HEK293 (cell line): ENCODE measurements around the gene BTG2.

Experiments used
- BCL11B ChIP-seq: fragments of 450-650 bp; formaldehyde crosslinking; IDR thresholded peaks from 2 replicates; pipeline ENCODE4 v1.5.1; 2016; ENCODE audit warnings: low read depth, missing biosample characterization, missing genetic modification characterization
- FEZF1 ChIP-seq: fragments of 450-650 bp; formaldehyde crosslinking; IDR thresholded peaks from 2 replicates; pipeline ENCODE4 v1.5.1; 2016; ENCODE audit warnings: missing biosample characterization, missing genetic modification characterization
- GLIS2 ChIP-seq: fragments of 450-650 bp; formaldehyde crosslinking; IDR thresholded peaks from 2 replicates; pipeline ENCODE4 v1.5.1; 2016; ENCODE audit warnings: missing biosample characterization, missing genetic modification characterization
- KLF1 ChIP-seq: fragments of 450-650 bp; formaldehyde crosslinking; IDR thresholded peaks from 2 replicates; pipeline ENCODE4 v1.5.1; 2016; ENCODE audit warnings: missing biosample characterization, missing genetic modification characterization
- KLF10 ChIP-seq: fragments of 450-650 bp; IDR thresholded peaks from 2 replicates; pipeline ENCODE4 v1.5.1; 2018; ENCODE audit warnings: missing biosample characterization, mild to moderate bottlenecking, missing genetic modification characterization
- MZF1 ChIP-seq: fragments of 450-650 bp; formaldehyde crosslinking; IDR thresholded peaks from 2 replicates; pipeline ENCODE4 v1.5.1; 2017; ENCODE audit warnings: missing biosample characterization, missing genetic modification characterization, borderline replicate concordance
- SALL2 ChIP-seq: fragments of 450-650 bp; formaldehyde crosslinking; IDR thresholded peaks from 2 replicates; pipeline ENCODE4 v1.5.0; 2017; ENCODE audit warnings: missing biosample characterization, mild to moderate bottlenecking, missing genetic modification characterization, borderline replicate concordance
- YY1 ChIP-seq: fragments of 450-650 bp; formaldehyde crosslinking; IDR thresholded peaks from 2 replicates; pipeline ENCODE4 v1.5.1; 2018; ENCODE audit warnings: missing biosample characterization, missing genetic modification characterization
- YY2 ChIP-seq: fragments of 450-650 bp; formaldehyde crosslinking; IDR thresholded peaks from 2 replicates; pipeline ENCODE4 v1.5.1; 2016; ENCODE audit warnings: missing biosample characterization, missing genetic modification characterization
- ZBTB1 ChIP-seq: fragments of 450-650 bp; formaldehyde crosslinking; IDR thresholded peaks from 2 replicates; pipeline ENCODE4 v1.5.1; 2016; ENCODE audit warnings: missing biosample characterization, missing genetic modification characterization
- ZBTB21 ChIP-seq: fragments of 450-650 bp; formaldehyde crosslinking; IDR thresholded peaks from 2 replicates; pipeline ENCODE4 v1.5.1; 2017; ENCODE audit warnings: missing biosample characterization, missing genetic modification characterization
- ZEB2 ChIP-seq: fragments of 450-650 bp; formaldehyde crosslinking; IDR thresholded peaks from 2 replicates; pipeline ENCODE4 v1.5.1; 2016; ENCODE audit warnings: missing biosample characterization, missing genetic modification characterization
- ZNF133 ChIP-seq: fragments of 450-650 bp; formaldehyde crosslinking; IDR thresholded peaks from 2 replicates; pipeline ENCODE4 v1.5.1; 2016; ENCODE audit warnings: missing biosample characterization, missing genetic modification characterization
- ZNF146 ChIP-seq: fragments of 450-650 bp; formaldehyde crosslinking; IDR thresholded peaks from 2 replicates; pipeline ENCODE4 v1.5.1; 2016; ENCODE audit warnings: missing biosample characterization, missing genetic modification characterization
- ZNF292 ChIP-seq: fragments of 450-650 bp; formaldehyde crosslinking; IDR thresholded peaks from 2 replicates; pipeline ENCODE4 v1.5.1; 2016; ENCODE audit warnings: low read depth, missing biosample characterization, missing genetic modification characterization, borderline replicate concordance
- ZNF433 ChIP-seq: fragments of 450-650 bp; formaldehyde crosslinking; IDR thresholded peaks from 2 replicates; pipeline ENCODE4 v1.5.1; 2016; ENCODE audit warnings: missing biosample characterization, missing genetic modification characterization, low read depth
- ZNF48 ChIP-seq: fragments of 450-650 bp; formaldehyde crosslinking; IDR thresholded peaks from 2 replicates; pipeline ENCODE4 v1.5.1; 2016; ENCODE audit warnings: missing biosample characterization, missing genetic modification characterization
- ZNF501 ChIP-seq: fragments of 450-650 bp; formaldehyde crosslinking; IDR thresholded peaks from 2 replicates; pipeline ENCODE4 v1.5.1; 2016; ENCODE audit warnings: missing biosample characterization, missing genetic modification characterization
- ZNF521 ChIP-seq: fragments of 450-650 bp; formaldehyde crosslinking; IDR thresholded peaks from 2 replicates; pipeline ENCODE4 v1.5.1; 2017; ENCODE audit warnings: missing biosample characterization, mild to moderate bottlenecking, missing genetic modification characterization
- ZNF529 ChIP-seq: fragments of 450-650 bp; formaldehyde crosslinking; IDR thresholded peaks from 2 replicates; pipeline ENCODE4 v1.5.1; 2017; ENCODE audit warnings: missing genetic modification characterization, missing biosample characterization; ENCODE audit not compliant: insufficient replicate concordance
- ZNF549 ChIP-seq: fragments of 450-650 bp; IDR thresholded peaks from 2 replicates; pipeline ENCODE4 v1.5.1; 2018; ENCODE audit warnings: missing biosample characterization, missing genetic modification characterization, mild to moderate bottlenecking, inconsistent platforms, moderate library complexity
- ZNF561 ChIP-seq: fragments of 450-650 bp; IDR thresholded peaks from 2 replicates; pipeline ENCODE4 v1.5.1; 2018; ENCODE audit warnings: missing biosample characterization, missing genetic modification characterization, borderline replicate concordance
- ZNF626 ChIP-seq: fragments of 450-650 bp; sonication (Bioruptor Pico); formaldehyde crosslinking; IDR thresholded peaks from 2 replicates; pipeline ENCODE4 v1.5.1; 2018; ENCODE audit warnings: missing biosample characterization, missing genetic modification characterization, inconsistent platforms
- ZNF701 ChIP-seq: fragments of 450-650 bp; formaldehyde crosslinking; IDR thresholded peaks from 2 replicates; pipeline ENCODE4 v1.5.1; 2016; ENCODE audit warnings: missing biosample characterization, missing genetic modification characterization
- ZNF747 ChIP-seq: fragments of 450-650 bp; formaldehyde crosslinking; IDR thresholded peaks from 2 replicates; pipeline ENCODE4 v1.5.1; 2016; ENCODE audit warnings: missing biosample characterization, missing genetic modification characterization
- ZNF76 ChIP-seq: fragments of 450-650 bp; formaldehyde crosslinking; IDR thresholded peaks from 2 replicates; pipeline ENCODE4; 2016; ENCODE audit warnings: low read depth, missing biosample characterization, missing genetic modification characterization, borderline replicate concordance
- ZXDB ChIP-seq: fragments of 450-650 bp; formaldehyde crosslinking; IDR thresholded peaks from 2 replicates; pipeline ENCODE4 v1.5.1; 2016; ENCODE audit warnings: missing biosample characterization, missing genetic modification characterization
- TF ChIP-seq, protein P1 (sequence below): fragments of 450-650 bp; formaldehyde crosslinking; IDR thresholded peaks from 2 replicates; pipeline ENCODE4 v1.5.1; 2016; ENCODE audit warnings: missing biosample characterization, missing genetic modification characterization
- TF ChIP-seq, protein P2 (sequence below): fragments of 450-650 bp; formaldehyde crosslinking; IDR thresholded peaks from 2 replicates; pipeline ENCODE4 v1.5.1; 2016; ENCODE audit warnings: missing biosample characterization, missing genetic modification characterization, low read depth
- TF ChIP-seq, protein P3 (sequence below): fragments of 450-650 bp; formaldehyde crosslinking; IDR thresholded peaks from 2 replicates; pipeline ENCODE4 v1.5.1; 2016; ENCODE audit warnings: missing biosample characterization, missing genetic modification characterization
- TF ChIP-seq, protein P4 (sequence below): fragments of 450-650 bp; formaldehyde crosslinking; IDR thresholded peaks from 2 replicates; pipeline ENCODE4 v1.5.1; 2016; ENCODE audit warnings: missing biosample characterization, missing genetic modification characterization

Gene BTG2

DNA sequence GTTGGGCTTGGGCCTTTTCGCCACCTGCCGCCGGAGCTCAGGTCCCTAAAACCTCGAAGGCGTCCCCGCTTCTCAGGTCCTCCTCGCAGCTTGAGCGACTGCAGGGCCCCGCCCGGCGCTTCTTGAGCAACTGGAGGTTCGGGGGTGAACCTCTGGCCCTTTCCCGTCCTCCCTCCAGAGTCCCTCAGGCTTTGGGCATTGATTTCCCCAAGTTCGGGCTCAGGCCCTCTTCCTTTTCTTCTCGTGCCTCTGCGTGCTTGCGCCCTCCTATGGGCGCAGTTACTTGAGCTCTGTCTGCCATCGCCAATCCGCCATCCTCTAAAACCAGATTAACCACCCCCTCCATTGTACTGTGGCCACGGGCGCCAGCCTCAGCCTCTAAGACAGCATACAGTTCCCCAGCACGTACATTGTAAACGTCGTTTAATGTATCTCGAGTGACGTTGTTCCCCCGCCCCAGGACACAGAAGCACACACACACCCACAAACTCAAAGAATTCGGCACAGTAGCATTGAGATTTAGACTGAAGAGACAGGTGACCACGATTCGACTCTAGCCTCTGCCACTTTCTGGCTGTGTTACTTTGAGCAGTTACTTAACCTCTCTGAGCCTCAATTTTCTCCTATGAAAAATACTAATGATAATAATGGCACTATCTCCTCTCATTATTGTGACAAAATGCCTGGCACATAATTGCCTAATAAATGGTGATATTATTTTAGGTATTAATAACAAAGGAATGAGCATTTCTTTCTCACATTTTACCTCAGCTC, 22.6 kb downstream of the BTG2 start (continued):
- TF ChIP-seq ZBTB1 (tag by site-specific recombination) (no peak), ZNF76 (tag by site-specific recombination) (0 out of 2 replicates have a peak, but pooled peaks have one; percentile 47), KLF10 (0 out of 2 replicates have a peak, but pooled peaks have one; percentile 11), MZF1 (tag by site-specific recombination) (peak; percentile 34; the same call in 1 of the 2 replicates), ZBTB21 (tag by site-specific recombination) (peak; percentile 49), ZEB2 (tag by site-specific recombination) (peak; percentile 75), ZNF433 (tag by site-specific recombination) (no peak), YY2 (tag by site-specific recombination) (peak; percentile 87), ZNF549 (tag by site-specific recombination) (no peak), ZNF48 (tag by site-specific recombination) (no peak), ZNF561 (tag by site-specific recombination) (peak; percentile 74), ZNF521 (tag by site-specific recombination) (no peak), ZNF747 (tag by site-specific recombination) (no peak), ZNF292 (tag by site-specific recombination) (no peak), KLF1 (tag by site-specific recombination) (no peak), ZNF501 (tag by site-specific recombination) (peak; percentile 83), YY1 (peak; percentile 83), ZNF529 (tag by site-specific recombination) (no peak), GLIS2 (tag by site-specific recombination) (no peak), ZNF701 (tag by site-specific recombination) (no peak), FEZF1 (peak; percentile 47), ZNF133 (tag by site-specific recombination) (no peak), ZNF146 (tag by site-specific recombination) (no peak), BCL11B (tag by site-specific recombination) (peak; percentile 52; the same call in 1 of the 2 replicates), ZNF626 (no peak), ZXDB (tag by site-specific recombination) (peak; percentile 59), SALL2 (tag by site-specific recombination) (no peak)
- TF ChIP-seq, protein P1, sequence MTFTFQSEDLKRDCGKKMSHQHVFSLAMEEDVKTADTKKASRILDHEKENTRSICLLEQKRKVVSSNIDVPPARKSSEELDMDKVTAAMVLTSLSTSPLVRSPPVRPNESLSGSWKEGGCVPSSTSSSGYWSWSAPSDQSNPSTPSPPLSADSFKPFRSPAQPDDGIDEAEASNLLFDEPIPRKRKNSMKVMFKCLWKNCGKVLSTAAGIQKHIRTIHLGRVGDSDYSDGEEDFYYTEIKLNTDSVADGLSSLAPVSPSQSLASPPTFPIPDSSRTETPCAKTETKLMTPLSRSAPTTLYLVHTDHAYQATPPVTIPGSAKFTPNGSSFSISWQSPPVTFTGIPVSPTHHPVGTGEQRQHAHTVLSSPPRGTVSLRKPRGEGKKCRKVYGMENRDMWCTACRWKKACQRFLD: no peak
- TF ChIP-seq, protein P2, sequence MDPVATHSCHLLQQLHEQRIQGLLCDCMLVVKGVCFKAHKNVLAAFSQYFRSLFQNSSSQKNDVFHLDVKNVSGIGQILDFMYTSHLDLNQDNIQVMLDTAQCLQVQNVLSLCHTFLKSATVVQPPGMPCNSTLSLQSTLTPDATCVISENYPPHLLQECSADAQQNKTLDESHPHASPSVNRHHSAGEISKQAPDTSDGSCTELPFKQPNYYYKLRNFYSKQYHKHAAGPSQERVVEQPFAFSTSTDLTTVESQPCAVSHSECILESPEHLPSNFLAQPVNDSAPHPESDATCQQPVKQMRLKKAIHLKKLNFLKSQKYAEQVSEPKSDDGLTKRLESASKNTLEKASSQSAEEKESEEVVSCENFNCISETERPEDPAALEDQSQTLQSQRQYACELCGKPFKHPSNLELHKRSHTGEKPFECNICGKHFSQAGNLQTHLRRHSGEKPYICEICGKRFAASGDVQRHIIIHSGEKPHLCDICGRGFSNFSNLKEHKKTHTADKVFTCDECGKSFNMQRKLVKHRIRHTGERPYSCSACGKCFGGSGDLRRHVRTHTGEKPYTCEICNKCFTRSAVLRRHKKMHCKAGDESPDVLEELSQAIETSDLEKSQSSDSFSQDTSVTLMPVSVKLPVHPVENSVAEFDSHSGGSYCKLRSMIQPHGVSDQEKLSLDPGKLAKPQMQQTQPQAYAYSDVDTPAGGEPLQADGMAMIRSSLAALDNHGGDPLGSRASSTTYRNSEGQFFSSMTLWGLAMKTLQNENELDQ (tag by site-specific recombination): no peak
- TF ChIP-seq, protein P3, sequence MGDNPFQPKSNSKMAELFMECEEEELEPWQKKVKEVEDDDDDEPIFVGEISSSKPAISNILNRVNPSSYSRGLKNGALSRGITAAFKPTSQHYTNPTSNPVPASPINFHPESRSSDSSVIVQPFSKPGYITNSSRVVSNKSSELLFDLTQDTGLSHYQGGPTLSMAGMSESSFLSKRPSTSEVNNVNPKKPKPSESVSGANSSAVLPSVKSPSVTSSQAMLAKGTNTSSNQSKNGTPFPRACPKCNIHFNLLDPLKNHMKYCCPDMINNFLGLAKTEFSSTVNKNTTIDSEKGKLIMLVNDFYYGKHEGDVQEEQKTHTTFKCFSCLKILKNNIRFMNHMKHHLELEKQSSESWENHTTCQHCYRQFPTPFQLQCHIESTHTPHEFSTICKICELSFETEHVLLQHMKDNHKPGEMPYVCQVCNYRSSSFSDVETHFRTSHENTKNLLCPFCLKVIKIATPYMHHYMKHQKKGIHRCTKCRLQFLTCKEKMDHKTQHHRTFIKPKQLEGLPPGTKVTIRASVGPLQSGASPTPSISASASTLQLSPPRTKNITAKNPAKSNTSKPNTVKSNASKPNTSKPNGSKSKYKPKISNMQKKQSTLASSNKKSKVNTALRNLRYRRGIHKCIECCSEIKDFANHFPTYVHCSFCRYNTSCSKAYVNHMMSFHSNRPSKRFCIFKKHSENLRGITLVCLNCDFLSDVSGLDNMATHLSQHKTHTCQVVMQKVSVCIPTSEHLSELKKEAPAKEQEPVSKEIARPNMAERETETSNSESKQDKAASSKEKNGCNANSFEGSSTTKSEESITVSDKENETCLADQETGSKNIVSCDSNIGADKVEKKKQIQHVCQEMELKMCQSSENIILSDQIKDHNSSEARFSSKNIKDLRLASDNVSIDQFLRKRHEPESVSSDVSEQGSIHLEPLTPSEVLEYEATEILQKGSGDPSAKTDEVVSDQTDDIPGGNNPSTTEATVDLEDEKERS (tag by site-specific recombination): 0 out of 2 replicates have a peak, but pooled peaks have one; percentile 6
- TF ChIP-seq, protein P4, sequence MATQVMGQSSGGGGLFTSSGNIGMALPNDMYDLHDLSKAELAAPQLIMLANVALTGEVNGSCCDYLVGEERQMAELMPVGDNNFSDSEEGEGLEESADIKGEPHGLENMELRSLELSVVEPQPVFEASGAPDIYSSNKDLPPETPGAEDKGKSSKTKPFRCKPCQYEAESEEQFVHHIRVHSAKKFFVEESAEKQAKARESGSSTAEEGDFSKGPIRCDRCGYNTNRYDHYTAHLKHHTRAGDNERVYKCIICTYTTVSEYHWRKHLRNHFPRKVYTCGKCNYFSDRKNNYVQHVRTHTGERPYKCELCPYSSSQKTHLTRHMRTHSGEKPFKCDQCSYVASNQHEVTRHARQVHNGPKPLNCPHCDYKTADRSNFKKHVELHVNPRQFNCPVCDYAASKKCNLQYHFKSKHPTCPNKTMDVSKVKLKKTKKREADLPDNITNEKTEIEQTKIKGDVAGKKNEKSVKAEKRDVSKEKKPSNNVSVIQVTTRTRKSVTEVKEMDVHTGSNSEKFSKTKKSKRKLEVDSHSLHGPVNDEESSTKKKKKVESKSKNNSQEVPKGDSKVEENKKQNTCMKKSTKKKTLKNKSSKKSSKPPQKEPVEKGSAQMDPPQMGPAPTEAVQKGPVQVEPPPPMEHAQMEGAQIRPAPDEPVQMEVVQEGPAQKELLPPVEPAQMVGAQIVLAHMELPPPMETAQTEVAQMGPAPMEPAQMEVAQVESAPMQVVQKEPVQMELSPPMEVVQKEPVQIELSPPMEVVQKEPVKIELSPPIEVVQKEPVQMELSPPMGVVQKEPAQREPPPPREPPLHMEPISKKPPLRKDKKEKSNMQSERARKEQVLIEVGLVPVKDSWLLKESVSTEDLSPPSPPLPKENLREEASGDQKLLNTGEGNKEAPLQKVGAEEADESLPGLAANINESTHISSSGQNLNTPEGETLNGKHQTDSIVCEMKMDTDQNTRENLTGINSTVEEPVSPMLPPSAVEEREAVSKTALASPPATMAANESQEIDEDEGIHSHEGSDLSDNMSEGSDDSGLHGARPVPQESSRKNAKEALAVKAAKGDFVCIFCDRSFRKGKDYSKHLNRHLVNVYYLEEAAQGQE (tag by site-specific recombination): peak; percentile 14; the same call in 1 of the 2 replicates
